NCI-H510A treated with DMSO at 0.1 percent for 48 hours (cell line): ENCODE measurements around the gene ANO8.
"Not testable (repeated sequence)": the region's sequence is repeated elsewhere in the genome, so short reads cannot be mapped to it uniquely, and the experiment has no call there.

ENCODE experiments used
- DNase-seq: peaks from one replicate; lab custom pipeline; 2025; lab: John Stamatoyannopoulos, UW

ANO8 gene

GRCh38 chr19:17334414-17335409 is at the start of gene ANO8:
Gene ANO8, minus strand, starts transcription at chr19:17334855. Its CDS starts 185 bp downstream, at chr19:17334670.
- peak; percentile 94 for DNase-seq

GRCh38 chr19:17380426-17381138 is 45.9 kb upstream of the ANO8 start:
- DNase-seq = no peak

GRCh38 chr19:17379221-17379631 is 44.6 kb upstream of the ANO8 start:
- no peak for DNase-seq

DNA sequence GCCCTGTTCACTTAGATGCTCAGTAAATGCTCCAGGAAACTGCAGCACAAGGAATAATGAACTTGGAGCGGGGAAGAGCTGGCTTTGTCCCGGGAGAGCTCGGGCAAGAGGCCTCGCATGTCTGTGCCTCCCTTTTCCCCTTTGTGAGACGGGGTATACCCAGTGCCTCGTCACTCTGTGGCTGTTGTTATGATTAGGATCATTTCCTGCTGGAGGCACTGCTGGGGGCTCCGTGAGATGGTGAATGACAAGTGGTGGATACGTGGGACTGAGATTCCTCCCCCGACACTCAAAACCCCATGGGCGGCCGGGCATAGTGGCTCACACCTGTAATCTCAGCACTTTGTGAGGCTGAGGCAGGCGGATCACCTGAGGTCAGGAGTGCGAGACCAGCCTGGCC is 43.6 kb upstream of the ANO8 start:
- DNase-seq = no peak

GRCh38 chr19:17376935-17377600 is 42.4 kb upstream of the ANO8 start, which contains the start of gene PLVAP:
Gene PLVAP, minus strand, starts transcription at chr19:17377342. Its CDS starts 54 bp downstream, at chr19:17377288.
- no peak for DNase-seq

- DNase-seq = no peak
Observed at GRCh38 chr19:17370026-17370587, 35.5 kb upstream of the ANO8 start.

DNA sequence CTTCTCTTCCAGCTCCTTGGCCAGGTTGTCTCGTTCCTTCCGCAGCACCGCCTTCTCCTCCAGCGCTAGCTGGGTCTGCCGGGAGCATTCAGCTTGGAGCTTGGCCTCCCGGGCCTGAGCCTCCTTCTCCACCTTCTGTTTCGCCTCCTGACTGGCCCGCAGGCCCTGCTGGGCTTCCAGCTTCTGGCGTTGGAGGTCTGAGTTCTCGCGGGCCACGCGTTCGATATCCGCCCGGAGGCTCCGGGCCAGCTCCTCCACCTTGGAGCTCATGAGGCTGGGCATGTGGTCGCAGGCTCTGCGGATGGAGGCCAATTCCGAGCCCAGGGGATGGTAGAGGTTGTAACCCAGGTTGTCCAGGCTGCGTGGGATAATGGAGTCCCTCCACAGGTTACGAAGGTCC is 30.7 kb upstream of the ANO8 start:
- DNase-seq = no peak

- DNase-seq = not testable (repeated sequence)
Observed at GRCh38 chr19:17363852-17364605, 29.4 kb upstream of the ANO8 start.

- no peak for DNase-seq
Observed at GRCh38 chr19:17359905-17360800, 25.5 kb upstream of the ANO8 start.

DNA sequence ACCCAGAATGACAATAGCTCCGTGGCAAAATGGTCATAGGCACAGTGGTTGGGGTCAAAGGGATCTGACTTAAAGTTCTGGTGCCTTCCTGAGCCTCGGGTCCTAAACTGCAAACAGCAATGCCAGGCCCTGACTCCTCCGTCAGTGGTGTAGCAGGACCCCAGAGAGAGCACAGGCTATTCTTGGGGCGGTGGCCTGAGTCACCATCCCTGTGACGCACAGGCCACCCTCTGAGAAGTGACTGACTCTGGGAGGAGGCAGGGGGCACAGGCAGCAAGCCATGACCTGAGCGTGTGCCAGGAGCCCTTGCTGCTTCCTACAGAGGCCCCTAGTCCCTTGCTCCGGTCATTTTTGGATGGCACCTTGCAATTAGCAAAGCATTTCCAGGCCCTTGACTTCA is 23.7 kb upstream of the ANO8 start:
- DNase-seq = no peak

- peak; percentile 42 for DNase-seq
Observed at GRCh38 chr19:17357724-17358123, 23.1 kb upstream of the ANO8 start.

- DNase-seq = no peak
Observed at GRCh38 chr19:17357078-17357666, 22.5 kb upstream of the ANO8 start.

DNA sequence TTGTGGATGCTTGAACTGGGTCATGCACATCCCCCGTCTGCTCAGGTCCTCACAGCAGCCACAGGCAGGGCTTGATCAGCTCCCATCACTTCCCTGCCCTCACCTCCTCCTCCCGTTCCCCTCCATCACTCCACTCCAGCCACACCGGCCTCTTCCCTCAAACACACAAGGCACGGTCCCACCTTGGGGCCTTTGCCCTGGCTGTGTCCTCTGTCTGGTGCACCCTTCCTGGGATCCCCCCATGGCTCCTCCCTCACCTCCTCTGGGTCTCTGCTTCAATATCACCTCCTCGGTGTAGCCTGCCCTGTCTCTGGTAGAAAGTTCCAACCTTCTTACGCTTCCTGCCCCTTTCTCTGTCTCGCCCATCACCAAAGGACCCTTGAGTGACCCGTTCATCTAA is 18.7 kb upstream of the ANO8 start:
- no peak for DNase-seq

GRCh38 chr19:17352608-17353280 is 18.1 kb upstream of the ANO8 start:
- no peak for DNase-seq

DNA sequence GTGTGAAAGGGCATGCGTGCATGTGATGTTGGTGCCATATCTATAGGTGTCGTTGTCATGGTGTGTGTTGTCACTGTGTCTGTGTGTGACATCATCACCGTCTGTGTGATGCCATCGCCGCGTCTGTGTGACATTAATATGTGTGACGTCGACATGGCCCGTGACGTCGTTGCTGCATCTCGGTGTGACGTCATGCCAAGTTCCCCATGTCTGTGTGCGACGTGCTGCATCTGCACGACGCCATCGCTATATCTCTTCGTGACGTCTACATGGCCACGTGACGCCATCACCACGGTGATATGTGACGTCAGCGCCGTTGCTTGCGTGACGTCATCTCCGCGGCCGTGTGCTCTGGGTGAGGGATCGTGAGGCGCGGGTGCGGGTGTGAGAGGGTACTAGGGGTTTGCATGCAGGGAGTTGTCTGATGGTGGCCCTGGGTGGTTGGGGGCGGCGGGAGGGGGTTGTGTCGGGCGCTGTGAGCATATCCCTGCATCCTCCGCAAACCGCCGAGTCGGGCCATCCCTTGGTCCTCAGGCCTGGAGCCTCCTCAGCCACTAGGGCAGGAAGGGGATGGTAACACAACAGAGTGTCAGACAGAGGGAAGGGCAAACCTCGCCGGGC is 17.3 kb upstream of the ANO8 start:
- DNase-seq = no peak

DNA sequence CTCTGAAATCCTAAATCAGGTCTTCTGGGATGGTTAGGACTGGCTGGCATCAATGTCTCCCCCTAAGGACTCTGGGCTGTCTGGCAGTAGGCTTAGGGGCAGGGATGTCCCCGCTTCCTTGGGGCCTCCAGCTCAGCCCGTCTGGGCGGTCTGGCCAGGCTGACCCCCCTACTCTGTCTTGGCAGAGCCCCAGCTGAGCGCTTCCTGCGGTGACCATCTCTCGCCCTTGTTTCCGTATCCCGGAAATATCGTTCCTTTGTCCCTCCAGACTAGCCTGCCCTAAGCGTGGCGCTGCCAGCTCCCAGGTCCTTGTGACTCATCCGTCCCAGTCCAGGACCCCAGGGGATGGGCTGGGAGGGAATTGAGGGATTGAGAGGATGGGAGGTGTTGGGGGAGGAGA is 14.0 kb upstream of the ANO8 start:
- no peak for DNase-seq

DNA sequence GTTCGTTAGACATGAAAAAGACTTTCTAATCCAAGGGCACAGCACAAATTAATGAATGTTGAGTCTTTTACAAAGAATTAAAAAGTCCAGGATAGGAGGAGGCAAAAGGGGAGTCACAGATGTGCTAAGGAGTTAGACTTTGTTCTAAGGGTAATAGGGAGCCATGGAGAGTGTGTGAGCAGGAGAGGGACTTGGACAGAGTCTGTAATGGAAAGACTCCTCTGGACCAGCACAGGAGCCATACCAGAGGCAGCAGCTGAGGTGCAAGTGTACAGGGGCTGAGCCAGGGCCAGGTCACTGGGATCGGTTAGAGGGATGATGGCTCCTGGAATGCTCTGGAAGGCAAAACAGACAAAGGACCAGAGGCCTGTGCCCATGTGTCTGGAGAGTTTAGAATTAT is 13.2 kb upstream of the ANO8 start:
- no peak for DNase-seq

DNA sequence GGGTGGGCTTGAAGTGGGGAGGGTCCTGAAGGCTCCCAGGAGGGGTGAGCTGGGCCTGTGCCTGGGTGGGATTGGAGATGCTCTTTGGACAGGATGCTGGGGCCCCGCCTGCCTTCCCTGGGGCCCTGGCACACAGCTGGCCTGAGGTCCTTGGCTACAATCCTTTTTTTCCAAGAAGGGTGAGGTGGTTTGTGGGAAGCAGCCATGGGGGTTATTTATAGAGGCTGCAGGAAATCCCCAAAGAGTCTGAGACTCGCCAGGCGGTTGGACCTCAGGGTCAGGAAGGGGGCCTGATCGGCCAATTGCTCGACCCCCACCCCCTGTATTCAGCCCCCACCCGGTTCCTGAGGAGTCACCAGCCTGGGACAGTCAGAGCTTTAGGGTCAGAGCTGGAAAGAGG is 12.7 kb upstream of the ANO8 start:
- DNase-seq = no peak
